Naive thymus-derived CD4-positive, alpha-beta T cell (primary cell): Measurements from ENCODE around the gene HSD17B11. TPM values are rescaled to one million over a fixed set of nuclear protein-coding genes. Genes with fewer than 3 reads are reported as not detected.
"Not testable (repeated sequence)": the region's sequence is repeated elsewhere in the genome, so short reads cannot be mapped to it uniquely, and the experiment has no call there.

Experiments used
- ATAC-seq: fragments of 150-1000 bp; cut with Tn5 transposase; 2 replicates; pipeline ENCODE4 v1.10.0; 2021; ENCODE audit warnings: mild to moderate bottlenecking, moderate library complexity
- CTCF ChIA-PET: fragments of 350-600 bp; sonication (Branson Sonifier 250); formaldehyde crosslinking; loops from one replicate; lab custom pipeline; 2021; ENCODE audit warnings: antibody characterized with exemption; lab: Charles Lee
- POLR2A ChIA-PET: fragments of 350-600 bp; sonication (Branson Sonifier 250); formaldehyde crosslinking; loops from one replicate; lab custom pipeline; 2021; ENCODE audit warnings: antibody characterized with exemption, inconsistent platforms; lab: Charles Lee
- DNase-seq, 9 donors: peaks; one replicate each; pipeline versions ENCODE4 v3.0.0 to v3.0.0-alpha.2; 2020 to 2022; ENCODE audit warnings: mixed read lengths in 1 of 9
- H3K27ac ChIP-seq: one replicate; pipeline ENCODE4 v1.7.0; 2013; ENCODE audit warnings: mild to moderate bottlenecking, low read depth, low read length, moderate library complexity
- H3K27me3 ChIP-seq, 2 donors: one replicate each; pipeline ENCODE4 v1.7.0; 2013; ENCODE audit warnings: low read length in 2 of 2, mild to moderate bottlenecking in 2 of 2, moderate library complexity in 2 of 2; ENCODE audit not compliant: control insufficient read depth in 2 of 2, insufficient read depth in 2 of 2
- H3K36me3 ChIP-seq, 3 experiments: 1 replicate in 2 of 3; 2 replicates in 1 of 3; pipeline ENCODE4 v1.7.0; 2013; ENCODE audit warnings: low read length in 3 of 3, mild to moderate bottlenecking in 3 of 3, moderate library complexity in 1 of 3; ENCODE audit not compliant: insufficient read depth in 3 of 3, control insufficient read depth in 2 of 3
- H3K4me1 ChIP-seq, 2 donors: one replicate each; pipeline ENCODE4 v1.7.0; 2013; ENCODE audit warnings: low read length in 2 of 2, mild to moderate bottlenecking in 2 of 2, moderate library complexity in 1 of 2; ENCODE audit not compliant: control insufficient read depth in 2 of 2, insufficient read depth in 2 of 2
- H3K4me3 ChIP-seq: 2 replicates; pipeline ENCODE4 v1.7.0; 2013; ENCODE audit warnings: mild to moderate bottlenecking, low read length
- H3K9me3 ChIP-seq, 3 experiments: 1 replicate in 2 of 3; 2 replicates in 1 of 3; pipeline ENCODE4 v1.7.0; 2013; ENCODE audit warnings: low read length in 3 of 3; ENCODE audit not compliant: control insufficient read depth in 2 of 3
- H3K27ac Mint-ChIP-seq, 9 donors: one replicate each; pipeline ENCODE4 v1.8.0; 2020 to 2022; ENCODE audit warnings: mixed read lengths in 9 of 9, mild to moderate bottlenecking in 8 of 9, moderate library complexity in 5 of 9, inconsistent platforms in 2 of 9
- H3K27me3 Mint-ChIP-seq, 5 donors: one replicate each; pipeline ENCODE4 v1.8.0; 2021 to 2022; ENCODE audit warnings: mixed read lengths in 5 of 5, mild to moderate bottlenecking in 1 of 5
- H3K36me3 Mint-ChIP-seq, 5 donors: one replicate each; pipeline ENCODE4 v1.8.0; 2020 to 2022; ENCODE audit warnings: mixed read lengths in 5 of 5, mild to moderate bottlenecking in 3 of 5, inconsistent platforms in 1 of 5
- H3K4me1 Mint-ChIP-seq, 7 donors: one replicate each; pipeline ENCODE4 v1.8.0; 2020 to 2022; ENCODE audit warnings: mixed read lengths in 7 of 7, mild to moderate bottlenecking in 3 of 7, inconsistent platforms in 1 of 7
- H3K4me3 Mint-ChIP-seq, 10 donors: one replicate each; pipeline ENCODE4 v1.8.0; 2020 to 2022; ENCODE audit warnings: mild to moderate bottlenecking in 10 of 10, mixed read lengths in 10 of 10, moderate library complexity in 6 of 10, inconsistent platforms in 2 of 10
- H3K9me3 Mint-ChIP-seq, 11 donors: one replicate each; pipeline ENCODE4 v1.8.0; 2020 to 2022; ENCODE audit warnings: mixed read lengths in 11 of 11, mild to moderate bottlenecking in 4 of 11, inconsistent platforms in 1 of 11, moderate library complexity in 1 of 11
- intact Hi-C, 2 donors: fragments of 100-400 bp; cut with micrococcal nuclease; formaldehyde crosslinking; loops; one replicate each; pipeline ENCODE4 v1.15.1; 2023
- polyA plus RNA-seq, 2 donors: library from polyadenylated mRNA; unstranded; fragments of 300-500 nt; fragmentation: Illumina TruSeq; gene quantifications; one replicate each; pipeline ENCODE4 v1.2.3, GENCODE V29; 2021
- total RNA-seq, 6 experiments: library from RNA in 5 of 6; stranded (reverse) in 5 of 6; gene quantifications; 1 replicate in 5 of 6; 2 replicates in 1 of 6; pipeline ENCODE4 v1.2.3 and lab custom pipeline; 2021 to 2026

Gene HSD17B11
- total and polyA plus RNA-seq, 7 experiments from 2014 or later, result 34.3 to 76.2 (median 68.4) TPM

GRCh38 chr4:87409420-87409939, 18.5 kb upstream of the HSD17B11 start:
- H3K27me3 Mint-ChIP-seq, result peaks cover 19 to 28% (median 25%) of the 10 kb centered on the region in 5 donors
- Histone ChIP-seq H3K4me3 (no peak overlapping the region), H3K4me1 (no peaks in the 10 kb centered on the region), H3K36me3 (no peaks in the 10 kb centered on the region), H3K27me3 (no peaks in the 10 kb centered on the region), H3K27ac (no peak overlapping the region), H3K9me3 (no peaks in the 10 kb centered on the region)
- peaks cover 6 to 23% (median 17%) of the 10 kb centered on the region in 7 donors for H3K4me1 Mint-ChIP-seq
- H3K27ac Mint-ChIP-seq, result no peak overlapping the region
- no peaks in the 10 kb centered on the region for H3K36me3 Mint-ChIP-seq
- DNase-seq (no peak), ATAC-seq (no peak)
- ChIA-PET POLR2A (no interaction called here), CTCF (no interaction called here)
- peaks cover 0 to 2% (median 0%) of the 10 kb centered on the region in 11 donors for H3K9me3 Mint-ChIP-seq
- intact Hi-C loops, result no loop called here
- H3K4me3 Mint-ChIP-seq, result no peak overlapping the region

GRCh38 chr4:87406902-87407301, 15.9 kb upstream of the HSD17B11 start:
- peak overlapping the region in 5 of 9 donors; percentile 2 to 72 (median 52) for H3K27ac Mint-ChIP-seq
- DNase-seq, H3K27ac ChIP-seq, H3K4me3 ChIP-seq, H3K27me3 ChIP-seq, H3K36me3 Mint-ChIP-seq, H3K4me1 ChIP-seq, ATAC-seq, H3K36me3 ChIP-seq, H3K9me3 ChIP-seq, H3K9me3 Mint-ChIP-seq: not testable (repeated sequence)
- ChIA-PET POLR2A (interaction anchor here (1.4 kb wide), 1 partner anchor 16 kb away, joined by 5 read pairs; the partner anchor contains the start of gene HSD17B11), CTCF (interaction anchor here (0.9 kb wide), 1 partner anchor 197 kb away, joined by 3 read pairs; no protein-coding TSS in a partner anchor)
- intact Hi-C loops, result loop anchor here (2.0 kb wide), 2 partner anchors 16 kb away; partner anchors contain the start of genes HSD17B11 (in 1 of the 2) and NUDT9 (in 1 of the 2)
- H3K27me3 Mint-ChIP-seq, result peaks cover 15 to 25% (median 22%) of the 10 kb centered on the region in 5 donors
- H3K4me1 Mint-ChIP-seq, result peaks cover 6 to 23% (median 17%) of the 10 kb centered on the region in 7 donors
- H3K4me3 Mint-ChIP-seq, result peak overlapping the region; percentile 18 to 76 (median 58)

- H3K9me3 Mint-ChIP-seq, result peaks cover 0 to 2% (median 0%) of the 10 kb centered on the region in 11 donors
- H3K4me3 ChIP-seq, result no peak overlapping the region
- H3K36me3 Mint-ChIP-seq, result no peaks in the 10 kb centered on the region
These were observed 15.5 kb upstream of the HSD17B11 start for GRCh38 chr4:87406462-87406861.

GRCh38 chr4:87405211-87405820, 14.3 kb upstream of the HSD17B11 start:
- ChIA-PET POLR2A (interaction anchor here (1.1 kb wide), 1 partner anchor 14 kb away, joined by 3 read pairs; no protein-coding TSS in a partner anchor), CTCF (no interaction called here)
- Mint-ChIP-seq H3K4me1 (peaks cover 6 to 23% (median 17%) of the 10 kb centered on the region in 7 donors), H3K36me3 (no peaks in the 10 kb centered on the region), H3K27me3 (peaks cover 14 to 23% (median 18%) of the 10 kb centered on the region in 5 donors), H3K9me3 (peaks cover 0 to 2% (median 0%) of the 10 kb centered on the region in 11 donors), H3K4me3 (no peak overlapping the region), H3K27ac (no peak overlapping the region)
- Histone ChIP-seq H3K27me3 (no peaks in the 10 kb centered on the region), H3K4me1 (no peaks in the 10 kb centered on the region), H3K36me3 (no peaks in the 10 kb centered on the region), H3K9me3 (no peaks in the 10 kb centered on the region), H3K4me3 (no peak overlapping the region), H3K27ac (no peak overlapping the region)
- no peak for ATAC-seq
- no peak for DNase-seq
- intact Hi-C loops, result no loop called here

More at GRCh38 chr4:87406462-87406861, 15.5 kb upstream of the HSD17B11 start:
- H3K36me3 ChIP-seq, result no peaks in the 10 kb centered on the region
- H3K27me3 ChIP-seq, result no peaks in the 10 kb centered on the region
- H3K9me3 ChIP-seq, result no peaks in the 10 kb centered on the region
- Mint-ChIP-seq H3K27me3 (peaks cover 15 to 25% (median 22%) of the 10 kb centered on the region in 5 donors), H3K4me3 (peak overlapping the region; percentile 19 to 76 (median 58)), H3K27ac (peak overlapping the region in 6 of 9 donors; percentile 2 to 82 (median 60)), H3K4me1 (peaks cover 6 to 23% (median 17%) of the 10 kb centered on the region in 7 donors)
- H3K4me1 ChIP-seq, result no peaks in the 10 kb centered on the region
- ATAC-seq (peak; percentile 31), DNase-seq (peak in 1 of 9 donors; percentile 18)
- ChIA-PET CTCF (interaction anchor here (0.9 kb wide), 1 partner anchor 197 kb away, joined by 3 read pairs; no protein-coding TSS in a partner anchor), POLR2A (no interaction called here)
- intact Hi-C loops, result loop anchor here (2.0 kb wide), 2 partner anchors 16 kb away; partner anchors contain the start of genes HSD17B11 (in 1 of the 2) and NUDT9 (in 1 of the 2)
- no peak overlapping the region for H3K27ac ChIP-seq

- H3K36me3 ChIP-seq, H3K4me3 Mint-ChIP-seq, POLR2A ChIA-PET, H3K4me1 ChIP-seq, H3K9me3 Mint-ChIP-seq, H3K27ac ChIP-seq, H3K27ac Mint-ChIP-seq, H3K9me3 ChIP-seq, H3K36me3 Mint-ChIP-seq, DNase-seq, CTCF ChIA-PET, H3K4me3 ChIP-seq, ATAC-seq, intact Hi-C loops, H3K27me3 ChIP-seq: not testable (repeated sequence)
- Mint-ChIP-seq H3K4me1 (peaks cover 6 to 23% (median 17%) of the 10 kb centered on the region in 7 donors), H3K27me3 (peaks cover 0 to 12% (median 7%) of the 10 kb centered on the region in 5 donors)
These were observed 12.7 kb upstream of the HSD17B11 start for GRCh38 chr4:87403732-87404131.

GRCh38 chr4:87399954-87400353, 9.0 kb upstream of the HSD17B11 start:
- ChIA-PET CTCF (no interaction called here), POLR2A (interaction anchor here (1.0 kb wide), 1 partner anchor 9 kb away, joined by 4 read pairs; the partner anchor contains the start of gene HSD17B11)
- Histone ChIP-seq H3K4me1 (no peaks in the 10 kb centered on the region), H3K4me3 (no peak overlapping the region), H3K27ac (no peak overlapping the region), H3K36me3 (no peaks in the 10 kb centered on the region), H3K9me3 (peaks cover 0 to 6% (median 0%) of the 10 kb centered on the region in 3 experiments), H3K27me3 (no peaks in the 10 kb centered on the region)
- Mint-ChIP-seq H3K27ac (no peak overlapping the region), H3K9me3 (no peaks in the 10 kb centered on the region), H3K27me3 (peaks cover 0 to 6% (median 0%) of the 10 kb centered on the region in 5 donors), H3K4me3 (no peak overlapping the region), H3K36me3 (no peaks in the 10 kb centered on the region), H3K4me1 (peaks cover 0 to 4% (median 1%) of the 10 kb centered on the region in 7 donors)
- DNase-seq, result no peak
- no peak for ATAC-seq
- intact Hi-C loops, result loop anchor here (5.0 to 10.0 kb wide), 5 partner anchors 465 to 1197 kb away; partner anchors contain the start of genes AFF1 (in 1 of the 2), HERC3 (in 1 of the 2), HERC6 (in 1 of the 2) and PPM1K (in 1 of the 2)
